Measurements from ENCODE around the gene MAN1B1. TPM values are rescaled to one million over a fixed set of nuclear protein-coding genes. Genes with fewer than 3 reads are reported as not detected.

The MAN1B1 gene
- total RNA-seq, 2 donors from 2014 or later, result 21.9 to 28.8 TPM

DNA sequence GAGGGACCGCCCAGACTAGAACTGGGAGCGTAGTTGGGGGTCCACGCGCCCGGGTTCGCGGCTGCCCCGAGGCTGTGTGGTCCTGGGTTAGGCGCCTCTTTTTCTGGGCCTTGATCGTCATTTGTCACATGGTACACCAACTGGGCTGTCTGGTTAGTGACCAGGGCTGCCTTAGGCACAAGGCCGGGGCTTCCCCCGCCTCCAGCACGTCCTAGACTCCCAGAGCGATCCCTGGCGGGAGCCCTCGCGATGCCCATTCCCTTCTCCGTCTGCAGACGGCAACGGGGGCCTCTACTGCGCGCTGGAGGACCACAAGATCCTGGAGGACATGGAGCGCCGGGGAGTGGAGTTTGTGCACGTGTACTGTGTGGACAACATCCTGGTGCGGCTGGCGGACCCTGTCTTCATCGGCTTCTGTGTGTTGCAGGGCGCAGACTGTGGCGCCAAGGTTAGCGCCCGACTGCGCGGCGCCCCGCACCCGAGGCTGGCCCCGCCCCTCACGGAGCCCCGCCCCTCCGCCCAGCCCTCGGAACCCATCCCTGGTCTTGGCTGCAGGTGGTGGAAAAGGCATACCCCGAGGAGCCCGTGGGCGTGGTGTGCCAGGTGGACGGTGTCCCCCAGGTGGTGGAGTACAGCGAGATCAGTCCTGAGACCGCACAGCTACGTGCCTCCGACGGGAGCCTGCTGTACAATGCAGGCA is 7.9 kb upstream of the MAN1B1 start:
- no peak for DNase-seq
- ATAC-seq, result no peak
- intact Hi-C loops (cut with DNase I), result no loop called here

DNA sequence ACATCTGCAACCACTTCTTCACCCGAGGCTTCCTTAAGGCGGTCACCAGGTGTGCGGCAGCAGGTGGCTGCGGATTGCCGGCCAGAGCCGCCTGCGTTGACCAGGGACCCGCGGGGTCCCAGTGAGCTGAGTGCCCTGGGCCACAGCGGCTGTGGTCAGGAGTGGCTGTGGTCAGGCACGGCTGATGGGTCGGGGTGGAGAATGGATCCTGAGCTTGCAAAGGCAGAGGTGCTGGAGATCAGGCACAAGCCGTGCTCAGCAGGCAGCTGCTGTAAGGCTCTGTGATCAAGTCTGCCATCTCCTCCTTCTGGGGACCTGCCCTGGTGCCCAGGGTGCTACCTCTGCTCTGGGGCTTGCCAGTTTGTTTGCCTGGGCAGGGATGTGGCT is 7.4 kb upstream of the MAN1B1 start:
- intact Hi-C loops (cut with DNase I), result no loop called here
- ATAC-seq (no peak), DNase-seq (no peak)

DNA sequence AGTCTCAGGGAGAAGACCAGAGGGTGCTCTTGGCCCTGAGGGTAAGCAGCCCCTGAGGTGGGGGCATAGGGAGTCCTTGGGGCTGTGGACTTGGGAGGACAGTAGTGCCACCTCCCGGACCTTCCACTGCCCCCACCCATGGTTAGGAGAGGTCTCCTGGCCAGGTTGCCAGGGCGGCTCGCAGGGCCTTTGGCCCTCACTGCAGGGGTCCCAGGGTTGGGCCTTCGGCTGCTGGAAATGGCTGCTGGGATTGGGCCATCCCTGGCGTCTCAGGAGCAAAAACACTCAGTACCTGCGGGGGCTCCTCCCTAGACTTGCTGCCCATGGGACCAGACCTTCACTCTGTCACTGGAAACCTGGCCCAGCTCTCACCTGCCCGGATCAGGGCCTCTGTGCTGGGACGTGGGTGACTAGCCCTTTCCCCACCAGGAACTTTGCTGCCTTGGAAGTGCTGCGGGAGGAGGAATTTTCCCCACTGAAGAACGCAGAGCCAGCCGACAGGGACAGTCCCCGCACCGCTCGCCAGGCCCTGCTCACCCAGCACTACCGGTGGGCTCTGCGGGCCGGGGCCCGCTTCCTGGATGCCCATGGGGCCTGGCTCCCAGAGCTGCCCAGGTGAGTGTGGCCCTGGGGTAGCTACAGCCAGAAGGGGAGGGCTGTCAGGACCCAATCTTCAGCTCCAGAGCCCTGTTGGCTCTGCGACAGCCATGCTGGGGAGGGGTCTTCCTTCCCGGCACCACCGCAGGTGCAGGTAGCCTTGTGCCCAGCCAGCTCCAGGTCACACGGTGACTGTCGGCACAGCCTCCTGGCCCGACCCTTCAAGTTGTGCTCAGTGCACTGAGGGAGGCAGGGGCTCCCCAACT is 6.3 kb upstream of the MAN1B1 start:
- ATAC-seq, result no peak
- intact Hi-C loops (cut with DNase I), result no loop called here
- DNase-seq, result no peak

DNA sequence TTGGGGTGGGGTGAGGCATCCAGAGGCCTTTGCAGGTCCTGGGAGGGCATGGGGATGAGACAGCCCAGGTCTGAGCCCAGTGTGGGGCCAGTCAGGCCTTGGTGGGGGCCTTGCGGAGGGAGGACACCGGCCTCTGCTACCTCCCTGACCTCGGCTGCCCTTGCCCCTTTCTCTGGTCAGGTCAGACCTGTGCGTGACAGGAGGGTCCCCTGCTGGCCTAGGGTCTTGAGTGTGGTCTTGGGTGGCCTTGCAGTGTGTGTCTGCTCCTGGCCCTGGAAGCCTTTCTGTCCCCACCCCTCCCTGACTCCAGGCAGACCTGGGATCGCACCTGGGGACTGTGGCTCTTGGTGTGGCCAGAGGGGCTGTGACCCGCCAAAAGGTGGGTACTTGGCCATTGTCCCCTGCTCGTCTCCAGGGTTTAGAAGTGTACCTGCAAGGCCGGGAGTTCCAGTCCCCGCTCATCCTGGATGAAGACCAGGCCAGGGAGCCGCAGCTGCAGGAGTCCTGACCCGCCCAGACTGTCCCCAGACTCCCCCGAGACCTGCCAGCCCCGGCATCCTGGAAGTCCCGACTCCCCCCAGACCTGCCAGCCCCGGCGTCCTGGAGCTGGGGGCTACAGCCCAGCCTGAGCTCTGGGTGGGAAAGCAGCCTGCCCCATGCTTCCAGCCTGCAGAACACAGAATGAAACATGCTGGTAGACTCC is 4.4 kb upstream of the MAN1B1 start:
- ATAC-seq, result no peak
- intact Hi-C loops (cut with DNase I), result no loop called here
- DNase-seq, result no peak

DNA sequence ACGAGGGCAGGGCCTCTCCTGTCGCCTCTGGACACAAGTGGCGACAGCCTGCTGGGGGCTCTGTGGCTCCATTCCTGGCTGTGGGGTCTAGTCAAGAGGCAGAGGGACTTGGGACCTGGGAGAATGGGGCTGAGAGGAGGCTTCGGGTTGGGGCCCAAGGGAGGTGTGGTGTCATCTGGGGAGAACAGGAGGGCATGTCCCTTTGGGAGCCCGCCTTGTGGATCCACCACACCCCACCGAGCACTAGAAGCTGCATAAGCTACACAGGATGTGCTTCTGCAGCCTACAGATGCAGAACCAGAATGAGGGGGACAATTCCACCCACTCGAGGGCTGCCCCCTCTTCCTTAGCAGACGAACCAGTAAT is 3.9 kb upstream of the MAN1B1 start:
- DNase-seq, result no peak

DNA sequence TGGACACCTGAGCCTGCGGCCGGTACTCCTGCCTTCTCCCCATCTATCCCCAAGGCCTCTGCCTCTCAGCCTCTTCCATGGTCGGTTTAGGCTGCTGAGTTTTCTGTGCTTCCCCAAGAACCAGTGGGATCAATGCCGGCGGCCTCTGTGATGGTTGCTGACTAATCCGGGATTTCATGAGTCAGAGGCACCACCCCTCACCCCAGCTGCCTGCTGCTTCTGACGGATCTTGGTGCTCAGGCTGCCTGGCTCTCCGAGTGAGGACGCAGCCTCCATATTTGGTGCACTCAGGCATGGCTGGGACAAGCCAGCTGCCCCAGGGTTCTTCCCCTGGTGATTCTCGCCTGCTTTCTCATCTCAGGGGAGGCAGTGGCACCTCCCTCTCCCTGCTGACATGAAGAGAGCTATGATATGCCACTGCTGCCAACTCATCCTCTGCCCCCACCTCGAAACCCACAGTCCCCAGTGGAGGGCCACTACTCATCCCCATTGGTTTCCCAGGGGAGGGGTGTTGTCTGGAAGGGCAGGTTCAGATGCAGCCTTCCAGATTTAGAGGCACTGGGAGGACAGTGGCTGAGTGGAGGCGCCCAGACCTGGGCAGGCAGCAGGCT is 3.3 kb upstream of the MAN1B1 start:
- DNase-seq (peak; percentile 80), ATAC-seq (peak in 1 of 2 donors; percentile 4)
- intact Hi-C loops (cut with DNase I), result no loop called here

More for the DNA sequence above, 3.9 kb upstream of the MAN1B1 start:
- ATAC-seq, result no peak
- intact Hi-C loops (cut with DNase I), result no loop called here

DNA sequence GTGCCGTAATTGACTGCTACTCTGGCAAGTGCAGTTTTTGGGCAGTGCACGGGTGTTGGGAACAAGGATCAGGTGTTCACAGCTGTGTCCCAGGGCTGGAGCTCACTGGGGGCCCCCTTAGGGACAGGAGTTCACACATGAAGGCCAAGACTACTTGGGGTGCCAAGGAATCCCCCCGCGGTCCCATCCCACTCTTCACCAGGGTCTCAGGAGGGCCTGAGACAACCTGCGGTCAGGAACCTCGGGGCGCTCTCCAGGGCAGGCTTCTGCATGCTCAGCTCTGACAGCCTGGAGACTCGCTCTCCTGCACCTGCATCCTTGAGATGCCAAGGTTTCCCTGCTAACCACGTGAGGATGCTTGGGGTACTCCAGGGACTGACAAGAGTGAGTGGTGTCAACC is 2.3 kb upstream of the MAN1B1 start:
- intact Hi-C loops (cut with DNase I), result no loop called here
- no peak for DNase-seq
- ATAC-seq, result no peak

DNA sequence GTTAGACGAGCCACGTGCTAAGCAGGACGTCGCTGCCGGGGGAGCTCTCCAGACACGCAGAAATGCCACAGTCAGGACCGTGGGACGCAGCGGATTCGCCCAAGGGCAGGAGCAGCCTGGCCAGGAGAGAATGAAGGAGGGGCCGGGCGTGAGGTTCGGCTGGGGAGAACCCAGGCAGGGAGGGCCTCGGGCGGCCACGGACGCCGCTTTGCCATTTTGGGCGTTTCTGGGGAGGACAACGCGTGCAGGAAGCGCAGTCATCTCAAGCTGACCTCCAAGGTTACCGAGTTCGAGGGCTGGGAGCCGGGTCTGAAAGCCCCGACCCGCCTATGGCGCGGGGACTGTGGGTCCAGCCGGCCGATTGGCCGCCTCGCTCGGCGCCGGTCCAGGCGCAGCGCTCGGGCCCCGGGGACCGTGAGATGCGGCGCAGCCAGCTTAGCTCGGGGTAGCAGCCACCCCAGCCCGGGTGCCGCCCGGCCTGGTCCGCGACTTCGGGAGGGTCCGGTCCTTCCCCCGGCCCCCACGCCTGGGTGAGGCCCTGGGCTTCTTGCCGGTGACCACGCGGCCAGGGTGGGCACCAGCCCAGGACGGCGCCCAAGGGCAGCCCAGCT is 760 bp upstream of the MAN1B1 start:
- ATAC-seq (peak; percentile 38 to 40), DNase-seq (peak; percentile 68)
- intact Hi-C loops (cut with DNase I), result no loop called here

DNA sequence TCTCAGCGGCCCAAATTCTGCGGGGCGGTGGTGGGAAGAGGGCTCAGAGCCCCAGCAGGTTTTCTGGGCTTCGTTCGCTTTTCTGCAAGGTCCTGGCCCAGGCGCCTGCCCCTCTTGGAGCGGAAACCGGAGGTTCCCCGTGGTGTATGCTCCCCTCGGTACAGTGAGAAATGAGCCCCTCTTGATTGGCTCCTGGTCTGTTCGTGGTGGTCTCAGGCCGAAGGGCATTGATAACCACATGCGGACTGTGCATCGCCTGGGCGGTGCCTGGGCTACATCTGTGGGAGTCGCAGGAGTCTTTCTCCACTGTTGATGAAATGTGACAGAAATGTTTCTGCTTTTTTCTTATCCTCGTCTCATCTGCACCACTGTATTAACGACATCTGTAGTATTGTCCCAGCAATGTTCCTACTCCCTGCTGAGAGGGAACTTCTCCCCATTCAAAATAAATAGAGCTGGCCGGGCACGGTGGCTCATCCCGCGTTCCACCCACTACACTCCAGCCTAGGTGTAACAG is 682 bp downstream of the MAN1B1 start:
- ATAC-seq, result peak in 1 of 2 donors; percentile 0
- intact Hi-C loops (cut with DNase I), result no loop called here
- DNase-seq, result peak; percentile 34

DNA sequence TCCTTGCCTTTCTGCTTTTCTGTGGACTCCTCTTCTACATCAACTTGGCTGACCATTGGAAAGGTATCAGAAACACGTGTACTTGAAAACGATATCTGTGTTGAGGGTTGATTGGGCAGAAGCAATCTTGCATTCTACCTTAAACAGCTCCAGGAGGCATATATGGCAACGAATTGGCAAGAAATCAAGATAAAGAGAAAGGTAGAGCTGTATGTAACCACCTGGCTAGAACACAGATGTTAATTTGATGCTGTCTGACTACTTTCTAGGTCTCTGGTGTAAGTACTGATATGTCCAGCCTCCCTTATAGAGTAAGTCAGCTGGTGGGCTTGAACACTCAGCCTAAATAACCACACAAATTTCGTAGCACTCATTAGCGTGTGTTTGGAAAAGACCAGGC is 1.3 kb downstream of the MAN1B1 start:
- intact Hi-C loops (cut with DNase I), result no loop called here
- no peak for ATAC-seq
- no peak for DNase-seq

DNA sequence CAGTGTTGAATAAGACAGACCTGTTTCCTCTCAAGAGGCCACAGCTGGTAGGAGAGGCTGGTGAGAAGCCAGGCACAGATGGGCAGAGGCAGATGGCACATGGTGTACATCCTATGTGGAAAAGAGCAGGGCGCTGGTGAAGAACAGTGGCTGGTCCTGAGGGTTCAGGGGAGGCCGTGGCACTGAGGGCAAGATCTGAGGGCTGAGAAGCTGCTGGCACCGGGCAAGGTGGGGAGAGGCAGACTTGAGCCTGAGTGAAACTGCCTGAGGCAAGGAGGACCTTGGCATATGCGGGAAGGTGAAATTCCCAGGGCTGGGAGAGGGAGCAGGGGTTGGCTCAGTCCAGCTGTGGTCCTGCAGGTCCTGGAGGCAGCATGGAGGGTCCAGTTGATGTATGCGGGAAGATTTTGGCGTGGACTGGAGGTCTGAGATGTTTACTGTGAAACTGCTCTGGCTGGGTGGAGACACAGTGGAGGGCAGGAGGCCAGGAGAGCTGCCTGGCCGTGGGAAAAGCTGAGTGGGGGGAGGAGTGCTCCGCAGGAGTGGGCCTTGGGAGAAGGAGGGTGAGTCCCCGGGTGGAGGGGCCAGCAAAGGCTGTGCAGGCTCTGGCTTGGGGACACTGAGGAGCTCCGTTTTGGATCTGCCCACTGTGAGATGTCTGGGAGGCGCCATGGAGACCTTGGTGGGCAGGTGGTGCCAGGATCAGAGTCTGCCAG is 2.6 kb downstream of the MAN1B1 start:
- DNase-seq (peak; percentile 19), ATAC-seq (no peak)
- intact Hi-C loops (cut with DNase I), result no loop called here

DNA sequence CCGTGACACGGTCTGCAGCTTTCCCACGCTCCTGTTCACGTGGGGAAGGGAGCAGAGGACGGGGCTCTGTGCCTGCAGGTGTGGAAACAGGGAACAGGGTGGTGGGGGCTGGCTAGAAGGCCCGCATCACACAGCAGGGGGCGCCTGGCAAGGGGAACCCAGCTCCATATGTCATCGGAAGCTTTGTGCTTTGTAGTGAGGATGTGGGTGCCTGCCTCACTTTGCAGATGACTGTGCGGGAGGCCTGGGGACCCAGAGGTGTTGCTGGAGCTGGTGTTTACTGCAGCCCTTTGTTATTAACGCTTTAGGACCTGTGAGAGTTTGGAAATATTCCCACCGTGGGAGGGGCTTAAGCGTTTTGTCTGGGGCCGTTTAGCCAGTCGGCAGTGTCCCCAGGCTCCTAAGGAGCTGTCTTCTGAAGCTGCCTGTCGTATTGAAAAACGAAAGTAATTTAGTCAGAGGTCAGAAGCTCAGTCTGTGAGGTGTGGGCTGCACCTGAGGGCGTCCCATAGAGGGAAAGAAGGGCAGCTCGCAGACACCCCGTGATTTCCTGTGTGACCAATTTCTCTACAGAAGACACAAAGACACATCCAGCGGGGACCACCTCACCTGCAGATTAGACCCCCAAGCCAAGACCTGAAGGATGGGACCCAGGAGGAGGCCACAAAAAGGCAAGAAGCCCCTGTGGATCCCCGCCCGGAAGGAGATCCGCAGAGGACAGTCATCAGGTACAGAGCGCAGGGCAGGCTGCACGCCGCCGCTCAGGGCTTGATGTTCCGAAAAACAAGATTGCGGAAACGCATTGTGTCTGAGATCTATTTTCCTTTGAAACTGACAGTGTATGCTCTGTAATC is 9.1 kb downstream of the MAN1B1 start:
- DNase-seq, result peak; percentile 27
- ATAC-seq, result peak; percentile 29 to 47
- intact Hi-C loops (cut with DNase I), result no loop called here

DNA sequence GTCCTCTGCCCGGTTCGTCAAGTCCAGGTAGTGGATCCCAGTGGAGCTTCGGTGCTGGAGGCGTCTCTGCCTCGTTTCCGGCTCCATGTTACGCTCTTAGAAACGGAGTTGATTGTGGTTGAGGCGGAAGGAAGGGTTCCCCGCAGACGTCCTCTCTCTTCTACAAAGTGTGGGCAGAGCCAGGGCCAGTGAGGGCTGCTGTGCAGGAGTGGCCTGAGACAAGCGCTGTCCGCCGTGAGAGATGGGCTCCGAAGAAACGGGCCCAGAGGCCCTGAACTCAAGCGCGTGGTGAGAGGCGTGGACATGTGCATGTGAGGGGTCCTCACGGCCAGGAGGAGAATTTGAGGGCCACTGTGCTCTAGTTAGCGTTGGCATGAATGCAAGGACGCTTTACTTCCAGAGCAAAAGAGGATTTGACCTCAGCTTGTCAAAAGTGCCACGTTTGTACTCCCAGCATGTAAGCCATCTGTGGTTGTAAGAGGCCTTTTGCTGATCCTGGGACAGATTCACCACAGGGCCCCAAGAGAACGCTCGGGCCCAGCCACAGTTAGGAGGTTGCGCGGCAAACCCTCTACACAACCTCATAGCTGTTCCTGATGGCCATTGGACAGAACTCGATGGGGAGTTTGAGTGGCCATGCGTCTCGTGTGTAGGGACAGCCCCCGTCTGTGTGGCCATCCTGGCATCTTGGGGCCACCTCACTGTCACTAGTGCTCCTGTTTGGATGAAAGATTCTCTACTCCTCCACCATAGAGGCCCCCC is 10.2 kb downstream of the MAN1B1 start:
- intact Hi-C loops (cut with DNase I), result no loop called here
- no peak for DNase-seq
- ATAC-seq, result no peak

DNA sequence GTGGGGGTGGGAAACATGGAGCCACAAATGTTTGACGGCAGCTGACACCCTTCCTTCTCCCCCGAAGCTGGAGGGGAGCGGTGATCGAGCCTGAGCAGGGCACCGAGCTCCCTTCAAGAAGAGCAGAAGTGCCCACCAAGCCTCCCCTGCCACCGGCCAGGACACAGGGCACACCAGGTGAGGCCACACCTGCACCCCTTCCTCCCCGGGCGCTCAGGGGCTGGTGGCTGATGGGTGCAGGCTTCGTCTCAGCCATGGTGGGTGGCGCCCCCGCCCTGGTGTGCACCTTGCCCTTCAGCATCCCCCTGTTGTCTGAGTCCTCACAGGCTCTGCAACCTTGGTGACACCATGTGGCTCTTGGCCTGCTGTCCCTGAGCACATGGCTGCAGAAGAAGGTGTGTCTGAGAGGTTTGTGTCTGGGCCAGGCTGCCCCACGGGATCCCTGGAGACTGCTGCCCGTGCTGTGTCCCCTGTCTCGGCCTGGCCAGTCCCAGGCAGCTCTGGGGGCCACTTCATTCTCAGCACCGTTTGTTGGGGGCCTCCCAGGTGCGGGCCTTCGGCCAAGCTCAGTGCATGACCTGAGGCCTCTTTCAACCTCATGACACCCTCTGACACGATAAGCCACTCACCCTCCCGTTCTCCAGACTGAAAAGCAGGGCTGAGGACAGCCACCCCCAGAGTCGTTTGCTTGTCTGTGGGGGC is 11.1 kb downstream of the MAN1B1 start:
- intact Hi-C loops (cut with DNase I), result no loop called here
- ATAC-seq (peak in 1 of 2 donors; percentile 22), DNase-seq (no peak)

DNA sequence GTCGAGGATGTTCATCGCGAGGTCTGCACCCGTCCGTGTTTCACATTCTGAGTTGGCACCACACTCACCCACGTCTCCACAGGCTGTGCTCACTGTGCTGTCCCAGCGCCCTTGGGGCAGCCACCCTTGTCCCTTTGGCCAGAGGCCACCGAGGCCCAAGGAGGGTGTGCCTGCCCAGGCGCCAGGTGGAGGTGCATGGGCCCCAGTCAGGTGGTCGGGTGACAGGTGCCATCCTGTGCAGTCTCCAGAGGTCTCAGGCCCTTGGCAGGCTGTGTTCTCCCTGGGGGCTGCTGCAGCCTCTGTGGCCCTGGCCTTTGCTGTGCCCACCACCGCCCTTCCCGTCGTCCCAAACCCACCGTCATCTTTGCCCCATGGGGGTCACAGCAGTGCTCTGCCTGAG is 12.4 kb downstream of the MAN1B1 start:
- intact Hi-C loops (cut with DNase I), result no loop called here
- no peak for DNase-seq
- ATAC-seq, result no peak
